ENCODE results near the gene ICAM2. TPM values are rescaled to one million over a fixed set of nuclear protein-coding genes. Genes with fewer than 3 reads are reported as not detected.
A peak's percentile ranks its signal among the peaks of the same experiment; 100 is the strongest.

Gene ICAM2
- total RNA-seq, 1 experiment from 2014 or later: 2.0 TPM

GRCh38 chr17:64037180-64037579 is 16.7 kb upstream of the ICAM2 start:
- Mint-ChIP-seq H3K27ac (ENCODE audit: unreplicated experiment) (peak overlapping the region; percentile 34), H3K4me1 (ENCODE audit: low read depth, unreplicated experiment) (no peaks in the 10 kb centered on the region), H3K27me3 (ENCODE audit: insufficient read depth, unreplicated experiment) (no peaks in the 10 kb centered on the region), H3K4me3 (ENCODE audit: unreplicated experiment) (no peak overlapping the region), H3K36me3 (ENCODE audit: insufficient read depth, unreplicated experiment) (peaks cover 16% of the 10 kb centered on the region), H3K9me3 (ENCODE audit: unreplicated experiment) (no peaks in the 10 kb centered on the region)
- Histone ChIP-seq H3K4me1 (peaks cover 7% of the 10 kb centered on the region; the same call in 1 of the 2 replicates), H3K27me3 (replicated peaks; ENCODE audit: control insufficient read depth, insufficient read depth, low read length) (no peaks in the 10 kb centered on the region), H3K9me3 (no peaks in the 10 kb centered on the region), H3K36me3 (ENCODE audit: control insufficient read depth, insufficient read depth, low read length) (no peaks in the 10 kb centered on the region), H3K4me3 (ENCODE audit: low read depth, low read length) (no peak overlapping the region)
- intact Hi-C loops (cut with micrococcal nuclease; ENCODE audit: unreplicated experiment): no loop called here
- CTCF ChIA-PET: interaction anchor here (0.7 kb wide), 1 partner anchor 10 kb away, joined by 8 read pairs; no protein-coding TSS in a partner anchor
- DNase-seq: no peak
- no peak for TF ChIP-seq CTCF (IDR thresholded peaks at IDR 0.05; ENCODE audit: insufficient read depth in 1 of 2, low read depth in 1 of 2, low read length in 1 of 2, severe bottlenecking in 1 of 2, unreplicated experiment in 1 of 2)
- POLR2A ChIA-PET: no interaction called here
- no TSS peak for BruUV-seq (replicated peaks)

GRCh38 chr17:64036198-64036922 is 15.9 kb upstream of the ICAM2 start:
- no peaks in the 10 kb centered on the region for H3K9me3 Mint-ChIP-seq (ENCODE audit: unreplicated experiment)

GRCh38 chr17:64032081-64032480 is 11.6 kb upstream of the ICAM2 start:
- H3K9me3 ChIP-seq: no peaks in the 10 kb centered on the region
- no peaks in the 10 kb centered on the region for H3K9me3 Mint-ChIP-seq (ENCODE audit: unreplicated experiment)
- ChIA-PET CTCF (interaction anchor here (9.1 kb wide), 1 partner anchor 102 kb away, joined by 277 read pairs; no protein-coding TSS in a partner anchor), POLR2A (no interaction called here)
- H3K27ac Mint-ChIP-seq (ENCODE audit: unreplicated experiment): no peak overlapping the region
- no peaks in the 10 kb centered on the region for H3K4me1 Mint-ChIP-seq (ENCODE audit: low read depth, unreplicated experiment)
- intact Hi-C loops (cut with micrococcal nuclease; ENCODE audit: unreplicated experiment): no loop called here
- no peak for DNase-seq
- no peaks in the 10 kb centered on the region for H3K4me1 ChIP-seq
- H3K27me3 Mint-ChIP-seq (ENCODE audit: insufficient read depth, unreplicated experiment): no peaks in the 10 kb centered on the region
- H3K4me3 ChIP-seq (ENCODE audit: low read depth, low read length): no peak overlapping the region
- H3K4me3 Mint-ChIP-seq (ENCODE audit: unreplicated experiment): no peak overlapping the region
- BruUV-seq (replicated peaks): no TSS peak
- H3K36me3 Mint-ChIP-seq (ENCODE audit: insufficient read depth, unreplicated experiment): no peaks in the 10 kb centered on the region
- H3K27me3 ChIP-seq (replicated peaks; ENCODE audit: control insufficient read depth, insufficient read depth, low read length): no peaks in the 10 kb centered on the region
- H3K36me3 ChIP-seq (ENCODE audit: control insufficient read depth, insufficient read depth, low read length): no peaks in the 10 kb centered on the region
- no peak for TF ChIP-seq CTCF (IDR thresholded peaks at IDR 0.05; ENCODE audit: insufficient read depth in 1 of 2, low read depth in 1 of 2, low read length in 1 of 2, severe bottlenecking in 1 of 2, unreplicated experiment in 1 of 2)

More at GRCh38 chr17:64036198-64036922, 15.9 kb upstream of the ICAM2 start:
- H3K4me3 Mint-ChIP-seq (ENCODE audit: unreplicated experiment): no peak overlapping the region
- TF ChIP-seq CTCF (IDR thresholded peaks at IDR 0.05; ENCODE audit: insufficient read depth in 1 of 2, low read depth in 1 of 2, low read length in 1 of 2, severe bottlenecking in 1 of 2, unreplicated experiment in 1 of 2): peak; percentile 19 to 30
- CTCF ChIA-PET: interaction anchor here (0.7 to 1.0 kb wide), 2 partner anchors 9 to 97 kb away, joined by 3 to 8 read pairs; no protein-coding TSS in a partner anchor
- POLR2A ChIA-PET: no interaction called here
- intact Hi-C loops (cut with micrococcal nuclease; ENCODE audit: unreplicated experiment): no loop called here
- H3K9me3 ChIP-seq: no peaks in the 10 kb centered on the region
- DNase-seq: peak in 1 of 2 experiments; percentile 37
- H3K27ac Mint-ChIP-seq (ENCODE audit: unreplicated experiment): no peak overlapping the region
- no peaks in the 10 kb centered on the region for H3K36me3 ChIP-seq (ENCODE audit: control insufficient read depth, insufficient read depth, low read length)
- no peaks in the 10 kb centered on the region for H3K4me1 Mint-ChIP-seq (ENCODE audit: low read depth, unreplicated experiment)
- BruUV-seq (replicated peaks): no TSS peak
- peaks cover 11% of the 10 kb centered on the region for H3K36me3 Mint-ChIP-seq (ENCODE audit: insufficient read depth, unreplicated experiment)
- peaks cover 7% of the 10 kb centered on the region; the same call in 1 of the 2 replicates for H3K4me1 ChIP-seq
- no peak overlapping the region for H3K4me3 ChIP-seq (ENCODE audit: low read depth, low read length)
- no peaks in the 10 kb centered on the region for H3K27me3 Mint-ChIP-seq (ENCODE audit: insufficient read depth, unreplicated experiment)
- no peaks in the 10 kb centered on the region for H3K27me3 ChIP-seq (replicated peaks; ENCODE audit: control insufficient read depth, insufficient read depth, low read length)
